Measurements from ENCODE around the gene SMYD3.

GRCh38 chr1:246159279-246160227, 347.5 kb downstream of the SMYD3 start:
- TF ChIP-seq, protein P1, sequence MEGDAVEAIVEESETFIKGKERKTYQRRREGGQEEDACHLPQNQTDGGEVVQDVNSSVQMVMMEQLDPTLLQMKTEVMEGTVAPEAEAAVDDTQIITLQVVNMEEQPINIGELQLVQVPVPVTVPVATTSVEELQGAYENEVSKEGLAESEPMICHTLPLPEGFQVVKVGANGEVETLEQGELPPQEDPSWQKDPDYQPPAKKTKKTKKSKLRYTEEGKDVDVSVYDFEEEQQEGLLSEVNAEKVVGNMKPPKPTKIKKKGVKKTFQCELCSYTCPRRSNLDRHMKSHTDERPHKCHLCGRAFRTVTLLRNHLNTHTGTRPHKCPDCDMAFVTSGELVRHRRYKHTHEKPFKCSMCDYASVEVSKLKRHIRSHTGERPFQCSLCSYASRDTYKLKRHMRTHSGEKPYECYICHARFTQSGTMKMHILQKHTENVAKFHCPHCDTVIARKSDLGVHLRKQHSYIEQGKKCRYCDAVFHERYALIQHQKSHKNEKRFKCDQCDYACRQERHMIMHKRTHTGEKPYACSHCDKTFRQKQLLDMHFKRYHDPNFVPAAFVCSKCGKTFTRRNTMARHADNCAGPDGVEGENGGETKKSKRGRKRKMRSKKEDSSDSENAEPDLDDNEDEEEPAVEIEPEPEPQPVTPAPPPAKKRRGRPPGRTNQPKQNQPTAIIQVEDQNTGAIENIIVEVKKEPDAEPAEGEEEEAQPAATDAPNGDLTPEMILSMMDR (IDR thresholded peaks at IDR 0.05; ENCODE audit: poor library complexity, severe bottlenecking), result no peak
- TF ChIP-seq EZH2 (IDR thresholded peaks at IDR 0.05; ENCODE audit: borderline replicate concordance, insufficient read depth, low read length, poor library complexity, severe bottlenecking), result no peak
- TF ChIP-seq MXI1 (conservative IDR thresholded peaks at IDR 0.05; ENCODE audit: poor library complexity, severe bottlenecking), result no peak

Measured in neural cell (in vitro differentiated cells).